ENCODE data around the gene ACVR1B.

Gene ACVR1B

DNA sequence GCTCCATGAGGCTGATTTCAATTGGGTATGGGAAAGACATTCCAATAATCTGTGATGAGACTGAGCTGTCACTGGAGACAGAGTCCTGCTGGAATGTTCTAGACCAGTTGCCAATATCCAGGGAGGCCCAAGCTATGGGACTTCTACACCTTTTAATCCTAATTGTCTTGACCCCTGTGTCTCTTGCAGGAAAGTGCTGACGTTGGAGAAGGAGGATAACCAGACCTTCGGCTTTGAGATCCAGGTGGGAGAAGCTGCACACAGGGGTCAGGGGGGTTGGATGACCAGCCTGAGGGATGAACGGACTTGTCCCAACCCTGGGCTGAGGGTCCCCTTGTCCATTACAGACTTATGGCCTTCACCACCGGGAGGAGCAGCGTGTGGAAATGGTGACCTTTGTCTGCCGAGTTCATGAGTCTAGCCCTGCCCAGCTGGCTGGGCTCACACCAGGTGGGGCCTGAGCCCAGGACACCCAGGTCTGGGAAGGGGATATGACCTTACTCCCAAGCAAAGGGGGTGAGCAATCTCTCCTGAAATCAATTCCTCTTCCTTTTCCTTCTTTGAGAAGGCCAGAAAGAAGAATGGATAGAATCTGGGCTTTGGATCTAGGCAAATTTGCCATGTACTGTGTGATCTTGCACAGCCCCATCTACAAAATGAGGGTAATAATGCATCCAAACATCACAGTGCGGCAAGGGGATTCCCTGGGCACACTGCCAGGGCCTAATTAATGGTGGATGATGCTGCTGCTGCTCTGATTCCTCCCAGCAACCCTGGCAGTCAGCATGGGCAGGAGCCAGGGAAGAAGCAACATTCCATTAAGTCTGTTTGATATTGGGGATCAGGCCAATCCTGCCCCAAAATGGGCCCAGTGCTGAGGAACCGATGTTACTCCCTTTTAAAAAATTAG, 59.4 kb downstream of the ACVR1B start:
- Histone ChIP-seq H3K36me3 (replicated peaks; ENCODE audit: low read depth, low read length) (no peaks in the 10 kb centered on the region), H3K4me3 (ENCODE audit: low read length) (no peak overlapping the region), H3K4me1 (ENCODE audit: low read length) (peaks cover 7% of the 10 kb centered on the region), H3K27ac (ENCODE audit: low read length) (no peak overlapping the region), H3K9me3 (ENCODE audit: insufficient read depth, low read length) (no peaks in the 10 kb centered on the region), H4K20me1 (ENCODE audit: insufficient read depth, low read length) (no peaks in the 10 kb centered on the region), H3K4me2 (ENCODE audit: low read length) (no peak overlapping the region), H3K27me3 (ENCODE audit: low read depth, low read length) (peaks cover 20% of the 10 kb centered on the region), H3K79me2 (ENCODE audit: low read length) (no peaks in the 10 kb centered on the region), H2AFZ (ENCODE audit: low read depth, low read length) (no peak overlapping the region), H3K9ac (ENCODE audit: low read length) (no peak overlapping the region)
- TF ChIP-seq, protein P1, sequence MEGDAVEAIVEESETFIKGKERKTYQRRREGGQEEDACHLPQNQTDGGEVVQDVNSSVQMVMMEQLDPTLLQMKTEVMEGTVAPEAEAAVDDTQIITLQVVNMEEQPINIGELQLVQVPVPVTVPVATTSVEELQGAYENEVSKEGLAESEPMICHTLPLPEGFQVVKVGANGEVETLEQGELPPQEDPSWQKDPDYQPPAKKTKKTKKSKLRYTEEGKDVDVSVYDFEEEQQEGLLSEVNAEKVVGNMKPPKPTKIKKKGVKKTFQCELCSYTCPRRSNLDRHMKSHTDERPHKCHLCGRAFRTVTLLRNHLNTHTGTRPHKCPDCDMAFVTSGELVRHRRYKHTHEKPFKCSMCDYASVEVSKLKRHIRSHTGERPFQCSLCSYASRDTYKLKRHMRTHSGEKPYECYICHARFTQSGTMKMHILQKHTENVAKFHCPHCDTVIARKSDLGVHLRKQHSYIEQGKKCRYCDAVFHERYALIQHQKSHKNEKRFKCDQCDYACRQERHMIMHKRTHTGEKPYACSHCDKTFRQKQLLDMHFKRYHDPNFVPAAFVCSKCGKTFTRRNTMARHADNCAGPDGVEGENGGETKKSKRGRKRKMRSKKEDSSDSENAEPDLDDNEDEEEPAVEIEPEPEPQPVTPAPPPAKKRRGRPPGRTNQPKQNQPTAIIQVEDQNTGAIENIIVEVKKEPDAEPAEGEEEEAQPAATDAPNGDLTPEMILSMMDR (IDR thresholded peaks at IDR 0.05; ENCODE audit: low read depth, low read length) = no peak
- no peak for TF ChIP-seq EZH2phosphoT487 (IDR thresholded peaks at IDR 0.05; ENCODE audit: low read depth)

DNA sequence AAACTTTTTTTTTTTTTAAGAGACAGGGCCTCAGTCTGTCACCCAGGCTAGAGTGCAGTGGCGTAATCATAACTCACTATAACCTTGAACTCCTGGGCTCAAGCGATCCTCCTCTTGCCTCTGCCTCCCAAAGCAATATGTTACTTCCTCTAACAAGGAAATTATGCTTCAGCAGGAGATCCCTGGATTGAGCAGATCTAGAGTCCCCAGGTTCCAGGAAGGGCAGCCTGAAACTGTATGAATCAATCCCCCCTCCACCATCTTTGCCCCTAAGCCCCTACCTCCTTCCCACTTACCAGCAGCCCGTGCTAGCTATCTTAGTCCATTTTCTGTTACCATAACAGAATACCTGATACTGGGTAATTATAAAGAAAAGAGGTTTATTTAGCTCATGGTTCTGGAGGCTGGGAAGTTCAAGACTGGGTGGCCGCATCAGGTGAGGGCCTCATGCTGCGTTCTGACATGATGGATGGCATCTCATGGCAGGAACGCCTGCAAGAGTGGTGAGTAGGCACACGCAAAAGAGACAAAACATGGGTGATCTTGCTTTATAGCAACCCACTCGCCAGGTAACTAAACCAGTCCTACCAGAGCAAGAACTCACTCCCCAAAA, 60.2 kb downstream of the ACVR1B start:
- Histone ChIP-seq H2AFZ (ENCODE audit: low read depth, low read length) (no peak overlapping the region), H3K27me3 (ENCODE audit: low read depth, low read length) (peaks cover 13% of the 10 kb centered on the region), H3K9me3 (ENCODE audit: insufficient read depth, low read length) (no peaks in the 10 kb centered on the region), H4K20me1 (ENCODE audit: insufficient read depth, low read length) (no peaks in the 10 kb centered on the region), H3K36me3 (replicated peaks; ENCODE audit: low read depth, low read length) (no peaks in the 10 kb centered on the region), H3K4me3 (ENCODE audit: low read length) (no peak overlapping the region), H3K27ac (ENCODE audit: low read length) (no peak overlapping the region), H3K79me2 (ENCODE audit: low read length) (no peaks in the 10 kb centered on the region), H3K9ac (ENCODE audit: low read length) (no peak overlapping the region), H3K4me2 (ENCODE audit: low read length) (no peak overlapping the region), H3K4me1 (ENCODE audit: low read length) (no peaks in the 10 kb centered on the region)
- TF ChIP-seq EZH2phosphoT487 (IDR thresholded peaks at IDR 0.05; ENCODE audit: low read depth) = no peak
- TF ChIP-seq, protein P1 (IDR thresholded peaks at IDR 0.05; ENCODE audit: low read depth, low read length) = no peak

DNA sequence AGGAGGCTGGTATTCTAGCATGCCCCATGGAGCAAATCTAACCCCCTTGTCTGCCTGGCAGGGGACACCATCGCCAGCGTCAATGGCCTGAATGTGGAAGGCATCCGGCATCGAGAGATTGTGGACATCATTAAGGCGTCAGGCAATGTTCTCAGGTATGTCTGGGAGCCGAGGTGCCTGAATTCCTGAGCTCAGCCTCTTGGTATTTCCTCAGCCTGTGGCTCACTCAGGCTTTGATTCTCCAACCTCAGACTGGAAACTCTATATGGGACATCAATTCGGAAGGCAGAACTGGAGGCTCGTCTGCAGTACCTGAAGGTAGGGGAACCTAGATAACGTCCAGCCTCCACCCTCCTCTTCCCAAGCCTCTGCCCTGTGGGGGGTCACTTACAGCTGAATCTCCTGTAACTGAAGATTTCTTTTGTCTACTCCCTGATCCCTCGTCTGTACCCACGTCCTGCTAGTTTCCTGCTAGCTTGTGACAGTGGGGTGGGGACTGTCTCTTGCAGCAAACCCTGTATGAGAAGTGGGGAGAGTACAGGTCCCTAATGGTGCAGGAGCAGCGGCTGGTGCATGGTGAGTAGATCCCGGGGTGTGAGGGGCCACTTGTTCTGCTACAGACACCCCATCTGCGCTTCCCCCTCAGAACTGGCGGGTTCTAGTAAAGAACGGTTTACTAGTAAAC, 62.3 kb downstream of the ACVR1B start:
- H3K9me3 ChIP-seq (ENCODE audit: insufficient read depth, low read length) = no peaks in the 10 kb centered on the region
- no peak overlapping the region for H3K4me2 ChIP-seq (ENCODE audit: low read length)
- H3K27ac ChIP-seq (ENCODE audit: low read length) = no peak overlapping the region
- TF ChIP-seq EZH2phosphoT487 (IDR thresholded peaks at IDR 0.05; ENCODE audit: low read depth) = no peak
- TF ChIP-seq, protein P1 (IDR thresholded peaks at IDR 0.05; ENCODE audit: low read depth, low read length) = no peak
- peaks cover under 1% of the 10 kb centered on the region; the same call in 1 of the 2 replicates for H3K4me1 ChIP-seq (ENCODE audit: low read length)
- no peaks in the 10 kb centered on the region for H3K36me3 ChIP-seq (replicated peaks; ENCODE audit: low read depth, low read length)
- H4K20me1 ChIP-seq (ENCODE audit: insufficient read depth, low read length) = no peaks in the 10 kb centered on the region
- H3K4me3 ChIP-seq (ENCODE audit: low read length) = no peak overlapping the region
- H2AFZ ChIP-seq (ENCODE audit: low read depth, low read length) = no peak overlapping the region
- no peak overlapping the region for H3K9ac ChIP-seq (ENCODE audit: low read length)
- no peaks in the 10 kb centered on the region for H3K79me2 ChIP-seq (ENCODE audit: low read length)
- H3K27me3 ChIP-seq (ENCODE audit: low read depth, low read length) = no peaks in the 10 kb centered on the region

Measured in OCI-LY3 (cell line).